GM23338 (cell line): ENCODE data around the gene ARL13A. TPM values are rescaled to one million over a fixed set of nuclear protein-coding genes. Genes with fewer than 3 reads are reported as not detected.

Experiments
- polyA plus RNA-seq: library from polyadenylated mRNA; unstranded; fragments of >200 nt; fragmentation: Nextera tagmentation; extraction: Ambion mirVana; gene quantifications from 2 replicates; pipeline ENCODE4 v1.2.1, GENCODE V29; 2016
- total RNA-seq: library from RNA; depleted of rRNA; stranded (reverse); fragments of >200 nt; shearing (Covaris generic); gene quantifications from 2 replicates; pipeline ENCODE4 v1.2.3, GENCODE V29; 2014; rRNA removed

ARL13A gene
- total and polyA plus RNA-seq, 2 experiments from 2014 or later = not detected

Other genes with a start within 250 kb of the ARL13A start
- gene SYTL4, start 237.6 kb upstream of the ARL13A start, total RNA-seq = 0.28 TPM in 1 of 2 replicates, not detected in the other
- gene SYTL4, start 237.6 kb upstream of the ARL13A start, polyA plus RNA-seq = 0.85 TPM in 1 of 2 replicates, not detected in the other
- 30.1 and 35.7 TPM in 2 replicates for gene CSTF2, start 149.3 kb upstream of the ARL13A start, total RNA-seq
- gene CSTF2, start 149.3 kb upstream of the ARL13A start, polyA plus RNA-seq = 24.4 and 25.8 TPM in 2 replicates
- gene NOX1, start 95.3 kb upstream of the ARL13A start, total RNA-seq = not detected in 2 replicates
- 0.23 and 0.31 TPM in 2 replicates for gene NOX1, start 95.3 kb upstream of the ARL13A start, polyA plus RNA-seq
- gene XKRX, start 40.8 kb upstream of the ARL13A start, total RNA-seq = 0.83 and 1.6 TPM in 2 replicates
- gene XKRX, start 40.8 kb upstream of the ARL13A start, polyA plus RNA-seq = 0.16 and 0.19 TPM in 2 replicates
- gene TRMT2B, start 82.4 kb downstream of the ARL13A start, total RNA-seq = 18.6 and 25.9 TPM in 2 replicates
- gene TRMT2B, start 82.4 kb downstream of the ARL13A start, polyA plus RNA-seq = 5.4 and 6.5 TPM in 2 replicates
- gene TMEM35A, start 109.2 kb downstream of the ARL13A start, total RNA-seq = 4.4 and 5.8 TPM in 2 replicates
- 4.2 and 4.3 TPM in 2 replicates for gene TMEM35A, start 109.2 kb downstream of the ARL13A start, polyA plus RNA-seq
- gene CENPI, start 128.5 kb downstream of the ARL13A start, total RNA-seq = 30.8 and 41.3 TPM in 2 replicates
- gene CENPI, start 128.5 kb downstream of the ARL13A start, polyA plus RNA-seq = 5.2 and 7.2 TPM in 2 replicates